AG10803 (cell line): ENCODE measurements around the gene EXOC1.

ENCODE experiments used
- DNase-seq: peaks from one replicate; pipeline ENCODE4 v3.0.0; 2010; ENCODE audit warnings: low read depth
- H3K4me3 ChIP-seq: 2 replicates; pipeline ENCODE4 v1.5.1; 2011; ENCODE audit warnings: mild to moderate bottlenecking, low read length, control low read depth
- CTCF ChIP-seq: conservative IDR thresholded peaks from 2 replicates; pipeline ENCODE4 v1.5.1; 2011; ENCODE audit warnings: mild to moderate bottlenecking, low read length, control low read depth, inconsistent platforms

EXOC1 gene

DNA sequence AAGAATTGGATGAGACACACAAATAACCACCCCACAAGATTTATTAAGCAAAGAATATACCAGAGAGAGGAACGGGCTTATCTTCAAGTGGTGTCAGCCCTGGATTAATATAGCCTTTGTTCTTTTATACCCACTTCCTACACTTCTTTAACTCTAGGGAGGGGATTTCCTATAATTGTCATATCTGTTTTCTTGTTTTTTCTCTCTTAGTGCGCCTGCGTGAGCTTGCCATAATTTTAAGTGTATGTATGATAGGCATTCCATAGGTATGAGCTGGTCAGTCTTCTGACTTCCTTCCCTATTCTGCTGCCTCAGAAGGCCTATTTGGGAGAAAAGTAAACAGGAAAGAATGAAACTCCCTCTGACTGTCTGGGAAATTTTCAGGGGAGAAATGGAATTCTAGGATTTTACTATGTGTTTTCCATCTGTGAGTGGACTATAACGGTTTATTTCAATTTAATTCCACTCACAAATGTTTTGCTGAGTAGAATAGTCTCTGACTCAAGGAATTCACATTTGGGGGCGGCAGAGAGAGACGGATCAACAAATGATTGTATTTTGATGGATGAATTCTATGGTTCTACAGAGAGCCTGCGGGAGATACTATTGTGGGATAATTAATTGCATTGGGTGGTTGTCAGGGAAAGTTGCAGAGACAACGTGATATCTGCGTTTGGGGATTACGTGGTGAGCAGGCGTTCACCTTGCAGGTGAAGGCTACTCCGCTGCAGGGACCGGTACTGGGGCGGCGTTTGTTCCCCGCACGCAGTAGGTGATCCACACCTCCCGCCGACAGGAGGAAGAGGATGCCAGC, 94.7 kb downstream of the EXOC1 start:
- TF ChIP-seq CTCF, result no peak
- peak; percentile 93 for DNase-seq
- peak overlapping the region; percentile 58 for H3K4me3 ChIP-seq

GRCh38 chr4:55948726-55949481, 95.5 kb downstream of the EXOC1 start, which contains the start of gene CEP135:
Gene CEP135, plus strand, starts transcription at chr4:55948945. Its CDS starts 3,186 bp downstream, at chr4:55952131.
- DNase-seq, result peak; percentile 93
- H3K4me3 ChIP-seq, result peak within 1 kb of the TSS; percentile 58
- TF ChIP-seq CTCF, result peak; percentile 70

DNA sequence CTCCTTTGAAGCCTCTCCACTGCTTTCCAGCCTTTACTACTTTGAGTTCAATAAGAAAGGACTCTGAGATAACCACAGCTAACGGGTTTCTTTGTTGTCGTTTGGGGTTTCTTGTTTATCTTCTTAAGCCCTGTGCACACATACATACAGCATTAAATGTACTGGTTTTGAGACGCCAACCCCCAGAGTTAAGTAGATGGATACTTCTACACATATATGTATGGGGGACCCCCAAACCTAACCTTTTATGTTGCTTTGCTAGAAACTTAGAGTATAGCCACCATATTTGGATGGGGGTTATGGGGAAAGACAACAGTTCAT, 96.0 kb downstream of the EXOC1 start:
- DNase-seq, result no peak
- TF ChIP-seq CTCF, result no peak
- peak overlapping the region; percentile 58 for H3K4me3 ChIP-seq

DNA sequence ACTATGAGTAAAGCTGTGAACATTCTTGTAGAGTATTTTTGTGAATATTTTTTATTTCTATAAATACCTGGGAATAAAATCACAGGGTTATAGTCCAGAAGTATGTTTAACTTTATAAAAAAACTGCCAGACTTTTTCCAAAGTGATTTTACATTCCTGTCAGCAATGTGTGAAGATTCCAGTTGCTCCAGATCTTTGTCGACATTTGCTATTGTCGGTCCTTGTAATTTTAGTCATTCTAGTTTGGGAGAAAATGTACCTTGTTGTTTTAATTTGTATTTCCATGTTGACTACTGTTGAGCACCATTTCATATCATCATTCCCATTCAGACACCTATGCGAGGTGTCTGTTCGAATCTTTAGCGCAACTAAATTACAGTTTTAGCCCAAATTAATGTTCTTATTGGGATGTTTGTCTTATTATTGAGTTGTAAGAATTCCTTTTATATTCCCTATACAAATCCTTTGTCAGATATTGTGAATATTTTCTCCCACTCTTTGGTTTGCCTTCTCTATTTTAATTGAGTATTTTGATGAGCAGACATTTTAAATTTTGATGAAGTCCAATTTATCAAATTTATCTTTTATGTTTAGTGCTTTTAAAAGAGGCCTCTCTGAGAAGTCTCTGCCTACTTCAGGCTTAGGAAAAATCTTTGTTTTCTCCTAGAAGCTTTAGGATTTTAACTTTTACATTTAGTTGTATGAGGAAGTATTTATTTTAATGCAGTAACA, 97.9 kb downstream of the EXOC1 start:
- no peak for TF ChIP-seq CTCF
- H3K4me3 ChIP-seq, result no peak overlapping the region
- DNase-seq, result no peak
